22Rv1 (cell line): Measurements from ENCODE around the gene DENND6A.

Experiments used
- CTCF ChIP-seq: fragments of 450-650 bp; IDR thresholded peaks from 2 replicates; pipeline ENCODE4 v1.5.1; 2017; ENCODE audit warnings: mild to moderate bottlenecking
- ZFX ChIP-seq: fragments of 450-650 bp; IDR thresholded peaks from 2 replicates; pipeline ENCODE4 v1.6.1; 2017; ENCODE audit warnings: antibody characterized with exemption, borderline replicate concordance

- TF ChIP-seq CTCF (no peak), ZFX (no peak)
Measured at GRCh38 chr3:57696801-57697321, 4.0 kb upstream of the DENND6A start.
